H1 (cell line): ENCODE measurements around the gene STAT5A. TPM values are rescaled to one million over a fixed set of nuclear protein-coding genes. Genes with fewer than 3 reads are reported as not detected.

Experiments used
- CHD1 ChIP-seq: IDR thresholded peaks from 2 replicates; pipeline ENCODE4 v1.6.1; 2012; ENCODE audit warnings: low read depth, low read length, improper control_type of control experiment
- polyA plus RNA-seq, 7 experiments: library from polyadenylated mRNA; depleted of rRNA in 3 of 7; stranded (reverse) in 5 of 7; unstranded in 2 of 7; fragments of >200 nt in 5 of 7; fragments of 200-250 nt in 2 of 7; gene quantifications; 1 replicate in 5 of 7; 2 replicates in 1 of 7; 4 replicates in 1 of 7; pipeline versions ENCODE4 v1.2.1 to v1.2.3, GENCODE V29; 2011 to 2013; ENCODE audit warnings: missing spikeins in 2 of 7, mixed read lengths in 2 of 7
- total RNA-seq: library from RNA; stranded (reverse); fragmentation: NEBNext Ultra II Directional; extraction: Animal tissue kit (Norgen Biotek cat#: 25700); gene quantifications from 2 replicates; pipeline ENCODE4 v1.2.1, GENCODE V29; 2021
- TF ChIP-seq, protein P1 (sequence below): IDR thresholded peaks from 2 replicates; pipeline ENCODE4 v1.6.1; 2012; ENCODE audit warnings: inconsistent platforms

Gene STAT5A
- total and polyA plus RNA-seq, 2 of the 8 experiments (the other 6 are each of a cell fraction or from before 2014, with no cell fraction given), result 4.2 to 5.4 TPM

GRCh38 chr17:42313773-42314566, 25.7 kb downstream of the STAT5A start (continued):
- TF ChIP-seq, protein P1, sequence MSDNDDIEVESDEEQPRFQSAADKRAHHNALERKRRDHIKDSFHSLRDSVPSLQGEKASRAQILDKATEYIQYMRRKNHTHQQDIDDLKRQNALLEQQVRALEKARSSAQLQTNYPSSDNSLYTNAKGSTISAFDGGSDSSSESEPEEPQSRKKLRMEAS, result no peak
- TF ChIP-seq CHD1, result no peak
